ENCODE data around the gene ZIC3.

ZIC3 gene

GRCh38 chrX:137569470-137569891, 3.6 kb downstream of the ZIC3 start:
- no peak for DNase-seq (ENCODE audit: low read depth, low spot score)
- H3K4me3 ChIP-seq (ENCODE audit: low read length) = no peak overlapping the region

GRCh38 chrX:137573324-137574101, 7.6 kb downstream of the ZIC3 start:
- DNase-seq (ENCODE audit: low read depth, low spot score) = no peak
- H3K4me3 ChIP-seq (ENCODE audit: low read length) = no peak overlapping the region

GRCh38 chrX:137574102-137574783, 8.3 kb downstream of the ZIC3 start:
- no peak for DNase-seq (ENCODE audit: low read depth, low spot score)
- no peak overlapping the region for H3K4me3 ChIP-seq (ENCODE audit: low read length)

GRCh38 chrX:137574784-137575293, 8.9 kb downstream of the ZIC3 start:
- DNase-seq (ENCODE audit: low read depth, low spot score) = no peak
- H3K4me3 ChIP-seq (ENCODE audit: low read length) = no peak overlapping the region

- no peak for DNase-seq (ENCODE audit: low read depth, low spot score)
- H3K4me3 ChIP-seq (ENCODE audit: low read length) = no peak overlapping the region
These were observed 9.8 kb downstream of the ZIC3 start for GRCh38 chrX:137575596-137576255.

- no peak overlapping the region for H3K4me3 ChIP-seq (ENCODE audit: low read length)
- DNase-seq (ENCODE audit: low read depth, low spot score) = no peak
These were observed 21.2 kb downstream of the ZIC3 start for GRCh38 chrX:137587151-137587550.

GRCh38 chrX:137600769-137601168, 34.8 kb downstream of the ZIC3 start:
- DNase-seq (ENCODE audit: low read depth, low spot score) = no peak
- H3K4me3 ChIP-seq (ENCODE audit: low read length) = no peak overlapping the region
